UCSD-AML1 (cell line): Measurements from ENCODE around the gene RFX8.

ENCODE experiments used
- DNase-seq: peaks from one replicate; lab custom pipeline; 2025; ENCODE audit not compliant: unreplicated experiment; lab: John Stamatoyannopoulos, UW

RFX8 gene

GRCh38 chr2:101415220-101415619 lies 59.7 kb downstream of the RFX8 start:
- no peak for DNase-seq

GRCh38 chr2:101412092-101412694 lies 62.7 kb downstream of the RFX8 start:
- DNase-seq = no peak

- no peak for DNase-seq
Measured at GRCh38 chr2:101410746-101411145, 64.2 kb downstream of the RFX8 start.

- DNase-seq = no peak
Measured at GRCh38 chr2:101410114-101410513, 64.8 kb downstream of the RFX8 start.

- DNase-seq = no peak
Measured at GRCh38 chr2:101409699-101410098, 65.2 kb downstream of the RFX8 start.

- DNase-seq = no peak
Measured at GRCh38 chr2:101408925-101409324, 66.0 kb downstream of the RFX8 start.

- DNase-seq = no peak
Measured at GRCh38 chr2:101405351-101405899, 69.5 kb downstream of the RFX8 start.

GRCh38 chr2:101403745-101404144 lies 71.2 kb downstream of the RFX8 start:
- no peak for DNase-seq

- no peak for DNase-seq
Measured at GRCh38 chr2:101402630-101403029, 72.3 kb downstream of the RFX8 start.

- DNase-seq = no peak
Measured at GRCh38 chr2:101401906-101402305, 73.0 kb downstream of the RFX8 start.

GRCh38 chr2:101401326-101401665 lies 73.6 kb downstream of the RFX8 start:
- no peak for DNase-seq

GRCh38 chr2:101400506-101401325 lies 74.2 kb downstream of the RFX8 start:
- DNase-seq = no peak

GRCh38 chr2:101400048-101400447 lies 74.9 kb downstream of the RFX8 start:
- DNase-seq = no peak

- no peak for DNase-seq
Measured at GRCh38 chr2:101399021-101399799, 75.7 kb downstream of the RFX8 start.

GRCh38 chr2:101398116-101398821 lies 76.6 kb downstream of the RFX8 start:
- DNase-seq = no peak

- no peak for DNase-seq
Measured at GRCh38 chr2:101396316-101396717, 78.6 kb downstream of the RFX8 start.

- no peak for DNase-seq
Measured at GRCh38 chr2:101395545-101396315, 79.2 kb downstream of the RFX8 start.

GRCh38 chr2:101388232-101388631 lies 86.7 kb downstream of the RFX8 start:
- DNase-seq = no peak

- peak; percentile 70 for DNase-seq
Measured at GRCh38 chr2:101387151-101387834, 87.6 kb downstream of the RFX8 start, which contains the start of gene CREG2. CREG2 (minus strand) TSS chr2:101387503; CDS start chr2:101387457, 46 bp downstream.
